Measurements from ENCODE around the gene CWC25.
A peak's percentile ranks its signal among the peaks of the same experiment; 100 is the strongest.

The CWC25 gene

GRCh38 chr17:38815576-38816193 lies 9.4 kb downstream of the CWC25 start:
- TF ChIP-seq, protein P1, sequence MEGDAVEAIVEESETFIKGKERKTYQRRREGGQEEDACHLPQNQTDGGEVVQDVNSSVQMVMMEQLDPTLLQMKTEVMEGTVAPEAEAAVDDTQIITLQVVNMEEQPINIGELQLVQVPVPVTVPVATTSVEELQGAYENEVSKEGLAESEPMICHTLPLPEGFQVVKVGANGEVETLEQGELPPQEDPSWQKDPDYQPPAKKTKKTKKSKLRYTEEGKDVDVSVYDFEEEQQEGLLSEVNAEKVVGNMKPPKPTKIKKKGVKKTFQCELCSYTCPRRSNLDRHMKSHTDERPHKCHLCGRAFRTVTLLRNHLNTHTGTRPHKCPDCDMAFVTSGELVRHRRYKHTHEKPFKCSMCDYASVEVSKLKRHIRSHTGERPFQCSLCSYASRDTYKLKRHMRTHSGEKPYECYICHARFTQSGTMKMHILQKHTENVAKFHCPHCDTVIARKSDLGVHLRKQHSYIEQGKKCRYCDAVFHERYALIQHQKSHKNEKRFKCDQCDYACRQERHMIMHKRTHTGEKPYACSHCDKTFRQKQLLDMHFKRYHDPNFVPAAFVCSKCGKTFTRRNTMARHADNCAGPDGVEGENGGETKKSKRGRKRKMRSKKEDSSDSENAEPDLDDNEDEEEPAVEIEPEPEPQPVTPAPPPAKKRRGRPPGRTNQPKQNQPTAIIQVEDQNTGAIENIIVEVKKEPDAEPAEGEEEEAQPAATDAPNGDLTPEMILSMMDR (IDR thresholded peaks at IDR 0.05; ENCODE audit: low read depth, low read length, missing control alignments): peak; percentile 17
- no peak overlapping the region for H3K4me3 ChIP-seq (replicated peaks; ENCODE audit: low read depth, low read length)
- no peak for DNase-seq (ENCODE audit: extremely low read depth, low read depth)

- H3K4me3 ChIP-seq (replicated peaks; ENCODE audit: low read depth, low read length): no peak overlapping the region
- TF ChIP-seq, protein P1 (IDR thresholded peaks at IDR 0.05; ENCODE audit: low read depth, low read length, missing control alignments): no peak
- DNase-seq (ENCODE audit: extremely low read depth, low read depth): no peak
These were observed 15.3 kb downstream of the CWC25 start for GRCh38 chr17:38809828-38810227.

- peak overlapping the region; percentile 74 for H3K4me3 ChIP-seq (replicated peaks; ENCODE audit: low read depth, low read length)
- TF ChIP-seq, protein P1 (IDR thresholded peaks at IDR 0.05; ENCODE audit: low read depth, low read length, missing control alignments): no peak
- no peak for DNase-seq (ENCODE audit: extremely low read depth, low read depth)
These were observed 24.8 kb downstream of the CWC25 start for GRCh38 chr17:38800237-38800760.

- peak; percentile 94 for DNase-seq (ENCODE audit: extremely low read depth, low read depth)
- TF ChIP-seq, protein P1 (IDR thresholded peaks at IDR 0.05; ENCODE audit: low read depth, low read length, missing control alignments): no peak
- peak within 1 kb of the TSS; percentile 74 for H3K4me3 ChIP-seq (replicated peaks; ENCODE audit: low read depth, low read length)
These were observed 25.5 kb downstream of the CWC25 start, which contains the start of gene PIP4K2B for GRCh38 chr17:38799501-38800236. Gene PIP4K2B (minus strand): TSS chr17:38799556. CDS start chr17:38799424, 132 bp downstream.

GRCh38 chr17:38798614-38799500 lies 26.3 kb downstream of the CWC25 start:
- peak overlapping the region; percentile 74 for H3K4me3 ChIP-seq (replicated peaks; ENCODE audit: low read depth, low read length)
- no peak for DNase-seq (ENCODE audit: extremely low read depth, low read depth)
- TF ChIP-seq, protein P1 (IDR thresholded peaks at IDR 0.05; ENCODE audit: low read depth, low read length, missing control alignments): no peak

DNA sequence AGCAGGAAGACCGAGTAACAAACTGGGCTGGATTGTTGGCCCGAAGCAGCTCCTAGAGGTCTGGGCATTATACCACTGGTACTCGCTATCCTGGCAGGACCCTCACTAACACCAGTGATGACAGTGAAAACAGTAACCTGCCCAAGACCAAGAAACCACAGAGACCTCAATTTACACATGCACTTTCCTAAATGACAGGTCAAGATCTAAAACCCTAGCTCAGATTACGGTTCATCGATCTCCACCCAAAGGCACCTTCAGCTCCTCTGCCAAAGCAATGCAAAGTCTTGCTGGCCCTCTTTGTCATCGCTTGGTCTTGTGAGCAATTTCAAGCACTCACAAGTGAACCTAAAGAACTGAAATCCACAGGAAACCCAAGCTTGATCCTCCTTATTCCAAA lies 27.3 kb downstream of the CWC25 start:
- TF ChIP-seq, protein P1 (IDR thresholded peaks at IDR 0.05; ENCODE audit: low read depth, low read length, missing control alignments): no peak
- peak overlapping the region; percentile 74 for H3K4me3 ChIP-seq (replicated peaks; ENCODE audit: low read depth, low read length)
- DNase-seq (ENCODE audit: extremely low read depth, low read depth): no peak

Data from HFF-Myc (cell line).